SK-N-MC (cell line): ENCODE data around the gene UBE3C.
"Not testable (repeated sequence)": the region's sequence is repeated elsewhere in the genome, so short reads cannot be mapped to it uniquely, and the experiment has no call there.

Experiments
- DNase-seq: peaks from one replicate; pipeline ENCODE4 v3.0.0-alpha.2; 2011; ENCODE audit warnings: low read depth, low spot score
- H3K27ac ChIP-seq: fragments of 200-600 bp; sonication (generic); 2 replicates; pipeline ENCODE4 v1.5.1; 2016; ENCODE audit warnings: mixed run types
- H3K36me3 ChIP-seq: fragments of 200-600 bp; sonication (generic); 2 replicates; pipeline ENCODE4 v1.6.1; 2017; ENCODE audit warnings: antibody characterized with exemption, low read length, mixed read lengths; ENCODE audit not compliant: insufficient read depth
- H3K4me3 ChIP-seq: fragments of 200-600 bp; sonication (generic); 2 replicates; pipeline ENCODE4 v1.5.1; 2016
- H3K9ac ChIP-seq: fragments of 200-600 bp; sonication (generic); 2 replicates; pipeline ENCODE4 v1.8.0; 2017; ENCODE audit warnings: mixed run types, mixed read lengths; ENCODE audit not compliant: insufficient read length
- H3K9me3 ChIP-seq: fragments of 200-600 bp; sonication (generic); 2 replicates; pipeline ENCODE4 v1.6.1; 2017; ENCODE audit warnings: low read depth, mild to moderate bottlenecking, antibody characterized with exemption, low read length, moderate library complexity, mixed read lengths
- EZH2 ChIP-seq: fragments of 200-600 bp; sonication (generic); IDR thresholded peaks from one replicate; pipeline ENCODE4 v1.6.1; 2017; ENCODE audit warnings: antibody characterized with exemption
- FOXP2 ChIP-seq: optimal IDR thresholded peaks from 2 replicates; pipeline ENCODE3; 2011; ENCODE audit warnings: mild to moderate bottlenecking, moderate library complexity; ENCODE audit not compliant: insufficient read depth; ENCODE audit errors: extremely low read length, control extremely low read depth
- POLR2AphosphoS5 ChIP-seq: IDR thresholded peaks from 2 replicates; pipeline ENCODE4 v1.6.1; 2012; ENCODE audit warnings: mild to moderate bottlenecking, low read depth, low read length, borderline replicate concordance

Gene UBE3C

DNA sequence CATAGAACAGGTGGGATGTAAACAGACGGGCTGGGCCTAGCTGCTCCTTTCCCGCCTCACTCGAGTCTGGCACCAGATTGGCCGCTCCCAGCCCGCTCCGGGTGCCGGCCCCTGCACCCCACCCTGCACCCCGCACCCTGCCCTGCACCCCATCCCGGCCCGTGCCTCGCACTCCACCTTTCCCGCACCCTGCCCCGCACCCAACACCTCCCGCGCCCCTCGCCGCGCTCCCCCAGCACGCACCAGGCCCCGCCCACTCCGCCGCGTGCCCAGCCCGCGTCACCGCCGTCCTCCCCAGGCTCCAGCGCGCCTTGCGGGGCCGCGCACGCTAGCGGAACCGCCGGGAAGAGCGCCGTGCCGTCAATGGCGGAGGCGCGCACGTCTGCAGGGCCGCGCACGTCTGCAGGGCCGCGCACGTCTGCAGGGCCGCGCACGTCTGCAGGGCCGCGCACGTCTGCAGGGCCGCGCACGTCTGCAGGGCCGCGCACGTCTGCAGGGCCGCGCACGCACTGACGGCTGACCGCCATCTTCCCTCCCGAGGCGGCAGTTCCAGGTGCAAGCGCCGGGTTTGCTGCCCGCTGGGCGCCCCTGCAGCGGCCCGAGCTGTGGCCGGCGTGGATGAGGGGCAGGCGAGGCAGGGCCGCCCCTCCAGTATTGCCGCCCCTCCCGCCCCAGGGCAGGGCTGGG lies at the start of gene UBE3C:
Gene UBE3C (plus strand): TSS at position 503 of the 687 bp plus-strand sequence. CDS start 347 bp downstream, outside the sequence.
- Histone ChIP-seq H3K9me3 (no peaks in the 10 kb centered on the region), H3K27ac (peak within 1 kb of the TSS; percentile 93)
- TF ChIP-seq POLR2AphosphoS5 (peak; percentile 82), EZH2 (no peak), FOXP2 (no peak)

DNA sequence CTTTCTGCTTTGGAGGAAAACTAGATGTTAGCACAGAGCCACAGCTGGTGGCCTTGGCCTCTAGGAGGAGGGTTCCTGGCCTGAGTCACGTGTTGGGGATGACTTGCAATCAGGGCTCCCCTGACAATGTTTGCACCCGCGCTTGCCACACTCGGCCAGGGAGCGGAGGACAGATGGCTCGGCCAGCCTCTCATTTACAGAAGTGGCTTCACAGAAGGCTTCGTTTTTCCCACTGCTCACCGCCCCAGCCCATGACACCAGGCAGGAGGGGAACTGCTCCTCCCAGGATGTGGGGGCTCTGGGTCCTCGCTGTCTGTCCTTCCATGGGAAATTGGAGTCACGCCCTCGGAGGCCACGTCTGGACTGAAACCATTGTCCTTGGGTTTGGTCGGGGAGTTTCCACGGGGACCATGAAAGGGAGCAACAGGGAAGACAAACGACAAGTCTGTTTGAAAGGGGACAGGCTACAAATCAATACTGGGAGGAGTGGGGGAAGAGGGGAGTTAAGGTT lies 49.6 kb upstream of the UBE3C start:
- H3K36me3 ChIP-seq: no peaks in the 10 kb centered on the region
- no peak overlapping the region for H3K9ac ChIP-seq
- H3K27ac ChIP-seq: no peak overlapping the region
- no peak for DNase-seq
- no peaks in the 10 kb centered on the region for H3K9me3 ChIP-seq
- TF ChIP-seq EZH2 (no peak), FOXP2 (no peak), POLR2AphosphoS5 (no peak)
- no peak overlapping the region for H3K4me3 ChIP-seq

More for the DNA sequence above, at the start of gene UBE3C:
- H3K4me3 ChIP-seq: peak within 1 kb of the TSS; percentile 97
- H3K36me3 ChIP-seq: peaks cover 27% of the 10 kb centered on the region
- H3K9ac ChIP-seq: peak within 1 kb of the TSS; percentile 98
- DNase-seq: no peak

DNA sequence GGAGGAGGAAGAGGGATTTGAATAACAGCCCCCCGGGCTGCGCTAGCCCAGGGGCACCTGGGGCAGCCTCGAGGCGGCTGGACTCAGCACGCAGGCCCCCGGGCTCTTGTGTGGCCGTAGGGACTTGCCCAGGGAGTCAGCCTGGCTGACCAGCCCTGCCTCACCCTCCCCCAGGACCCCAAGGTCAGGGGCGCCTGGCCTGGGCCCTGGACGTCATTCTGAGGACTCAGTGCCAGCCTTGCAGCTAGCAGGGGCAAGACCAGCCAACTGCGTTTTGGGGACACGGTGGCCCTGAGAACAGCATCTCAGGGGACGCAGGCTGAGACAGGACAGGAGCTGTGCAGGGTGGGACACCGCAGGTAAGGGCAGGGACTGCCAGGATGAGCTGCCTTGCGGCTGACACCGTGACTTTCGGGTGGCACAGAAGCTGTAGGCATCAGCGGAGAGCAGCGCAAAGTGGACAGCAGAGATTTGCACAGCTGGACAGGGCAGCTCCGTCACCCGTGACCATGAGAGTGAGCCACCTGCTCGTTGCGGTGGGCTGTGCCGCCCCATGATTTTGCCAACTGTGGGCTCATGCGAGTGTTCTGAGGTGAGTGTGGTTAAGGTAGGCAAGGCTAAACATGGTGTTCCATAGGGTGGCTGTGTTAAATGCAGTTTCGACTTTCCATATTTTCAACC lies 48.1 kb upstream of the UBE3C start:
- Histone ChIP-seq H3K27ac (no peak overlapping the region), H3K36me3 (no peaks in the 10 kb centered on the region), H3K4me3 (no peak overlapping the region), H3K9ac (no peak overlapping the region), H3K9me3 (no peaks in the 10 kb centered on the region)
- TF ChIP-seq FOXP2: no peak
- TF ChIP-seq EZH2: no peak
- no peak for TF ChIP-seq POLR2AphosphoS5
- no peak for DNase-seq

DNA sequence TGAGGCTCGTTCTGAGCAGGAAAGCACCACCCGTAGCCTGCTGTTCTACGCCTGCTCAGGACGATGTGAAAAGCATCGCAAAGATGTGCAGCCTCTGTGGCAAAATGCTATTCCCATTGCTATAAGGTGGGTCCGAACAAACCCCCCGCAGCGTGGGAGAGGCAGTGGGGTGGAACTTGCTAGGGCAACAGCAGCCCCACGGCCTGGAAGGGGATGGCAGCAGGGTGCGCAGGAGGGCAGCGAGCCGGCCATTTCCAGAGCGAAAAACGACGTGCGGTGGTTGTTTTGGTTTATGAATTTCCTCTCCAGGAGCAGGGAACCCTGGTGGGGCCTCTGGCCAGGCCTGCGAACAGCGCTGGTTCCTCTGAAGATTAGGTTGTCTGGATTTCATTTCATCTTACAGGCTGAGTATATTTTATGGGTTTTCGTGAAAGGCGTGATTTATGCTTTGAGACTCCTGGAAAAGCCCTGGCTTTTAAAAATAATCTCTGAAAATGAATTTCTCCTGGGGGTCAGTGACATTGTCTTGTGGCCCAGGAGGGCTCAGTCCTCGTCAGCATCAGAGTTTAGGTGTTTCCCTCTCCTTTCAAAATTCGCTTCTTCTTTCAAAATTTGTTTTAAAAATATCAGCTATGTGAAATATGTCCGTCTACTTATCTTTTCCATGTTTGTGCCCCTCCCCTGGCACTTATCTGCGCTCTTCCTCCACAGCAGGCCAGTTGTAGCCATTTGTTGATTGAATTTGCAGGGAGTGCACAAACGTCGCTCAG lies 42.3 kb upstream of the UBE3C start:
- H3K9me3 ChIP-seq: no peaks in the 10 kb centered on the region
- no peaks in the 10 kb centered on the region for H3K36me3 ChIP-seq
- H3K27ac ChIP-seq: no peak overlapping the region
- TF ChIP-seq EZH2 (peak; percentile 52), POLR2AphosphoS5 (no peak)
- no peak overlapping the region for H3K9ac ChIP-seq
- DNase-seq: no peak
- H3K4me3 ChIP-seq: no peak overlapping the region

DNA sequence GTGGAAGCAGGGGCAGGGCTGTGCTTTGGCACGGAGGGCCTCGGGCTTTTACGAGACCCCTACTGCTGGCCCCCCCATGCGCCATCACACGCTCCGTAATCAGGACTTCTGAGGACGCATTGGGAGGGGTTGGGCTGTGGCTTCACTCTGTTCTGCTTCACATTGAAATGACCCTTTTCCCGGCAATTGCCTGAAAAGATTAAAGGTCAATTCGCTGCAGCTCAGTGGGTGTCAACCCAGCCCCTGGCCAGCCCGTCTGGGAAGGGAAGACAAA lies 41.7 kb upstream of the UBE3C start:
- no peak for TF ChIP-seq POLR2AphosphoS5
- no peak for TF ChIP-seq FOXP2
- no peak for TF ChIP-seq EZH2
- Histone ChIP-seq H3K9me3 (no peaks in the 10 kb centered on the region), H3K36me3 (no peaks in the 10 kb centered on the region), H3K4me3 (no peak overlapping the region), H3K27ac (no peak overlapping the region), H3K9ac (no peak overlapping the region)
- DNase-seq: no peak

DNA sequence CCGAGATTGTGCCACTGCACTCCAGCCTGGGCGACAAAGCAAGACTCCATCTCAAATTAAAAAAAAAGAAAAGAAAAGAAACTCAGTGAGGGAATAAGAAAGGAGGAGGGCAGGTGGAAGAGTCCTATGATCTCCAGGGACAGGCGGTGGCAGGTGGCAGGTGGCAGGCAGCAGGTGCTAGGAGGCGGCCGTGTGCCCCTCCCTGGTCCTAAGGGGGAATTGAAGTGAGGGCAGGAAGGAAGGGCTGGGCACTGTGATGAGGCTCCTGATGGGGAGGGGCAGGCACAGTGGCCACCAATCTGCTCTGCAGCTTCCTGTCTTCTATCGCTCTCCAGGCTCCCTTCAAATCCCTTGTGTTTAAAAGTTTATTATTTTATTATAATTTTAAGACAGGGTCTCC lies 41.2 kb upstream of the UBE3C start:
- no peak for DNase-seq
- H3K27ac ChIP-seq: no peak overlapping the region
- no peaks in the 10 kb centered on the region for H3K9me3 ChIP-seq
- H3K4me3 ChIP-seq: no peak overlapping the region
- H3K36me3 ChIP-seq: no peaks in the 10 kb centered on the region
- TF ChIP-seq POLR2AphosphoS5: no peak
- TF ChIP-seq FOXP2: no peak
- no peak for TF ChIP-seq EZH2
- H3K9ac ChIP-seq: no peak overlapping the region

DNA sequence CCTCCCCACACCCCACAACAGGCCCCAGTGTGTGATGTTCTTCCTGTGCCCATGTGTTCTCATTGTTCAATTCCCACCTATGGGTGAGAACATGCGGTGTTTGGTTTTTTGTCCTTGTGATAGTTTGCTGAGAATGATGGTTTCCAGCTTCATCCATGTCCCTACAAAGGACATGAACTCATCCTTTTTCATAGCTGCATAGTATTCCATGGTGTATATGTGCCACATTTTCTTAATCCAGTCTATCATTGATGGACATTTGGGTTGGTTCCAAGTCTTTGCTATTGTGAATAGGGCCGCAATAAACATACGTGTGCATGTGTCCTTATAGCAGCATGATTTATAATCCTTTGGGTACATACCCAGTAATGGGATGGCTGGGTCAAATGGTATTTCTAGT lies 38.7 kb upstream of the UBE3C start:
- not testable (repeated sequence) for DNase-seq, H3K27ac ChIP-seq, H3K9me3 ChIP-seq, H3K36me3 ChIP-seq, H3K9ac ChIP-seq, H3K4me3 ChIP-seq

DNA sequence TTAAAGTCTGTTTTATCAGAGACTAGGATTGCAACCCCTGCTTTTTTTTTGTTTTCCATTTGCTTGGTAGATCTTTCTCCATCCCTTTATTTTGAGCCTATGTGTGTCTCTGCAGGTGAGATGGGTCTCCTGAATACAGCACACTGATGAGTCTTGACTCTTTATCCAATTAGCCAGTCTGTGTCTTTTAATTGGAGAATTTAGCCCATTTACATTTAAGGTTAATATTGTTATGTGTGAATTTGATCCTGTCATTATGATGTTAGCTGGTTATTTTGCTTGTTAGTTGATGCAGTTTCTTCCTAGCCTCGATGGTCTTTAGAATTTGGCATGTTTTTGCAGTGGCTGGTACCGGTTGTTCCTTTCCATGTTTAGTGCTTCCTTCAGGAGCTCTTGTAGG lies 35.1 kb upstream of the UBE3C start:
- DNase-seq, H3K36me3 ChIP-seq, H3K27ac ChIP-seq: not testable (repeated sequence)

DNA sequence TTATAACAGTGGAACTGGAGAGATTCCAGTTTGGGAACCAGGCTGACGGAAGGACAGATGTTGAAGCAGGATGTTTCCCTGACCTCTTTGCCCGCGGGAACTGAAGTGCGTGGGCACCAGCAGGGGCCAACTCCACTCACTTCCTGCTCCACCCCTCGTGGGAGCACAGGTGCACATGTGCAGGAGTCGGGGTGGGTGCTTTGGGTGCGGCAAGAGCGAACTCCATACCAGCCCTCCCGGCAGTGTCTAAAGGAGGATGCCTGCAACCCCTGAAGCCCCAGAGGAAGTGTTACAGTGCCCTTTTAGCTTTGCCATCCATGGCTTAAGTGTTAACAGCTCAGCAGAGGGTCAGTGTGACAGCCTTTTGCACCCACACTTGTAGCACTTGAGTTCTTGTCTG lies 27.4 kb upstream of the UBE3C start:
- H3K27ac ChIP-seq: no peak overlapping the region
- no peak overlapping the region for H3K9ac ChIP-seq
- no peak for DNase-seq
- no peaks in the 10 kb centered on the region for H3K9me3 ChIP-seq
- TF ChIP-seq EZH2: no peak
- TF ChIP-seq POLR2AphosphoS5: no peak
- TF ChIP-seq FOXP2: no peak
- no peak overlapping the region for H3K4me3 ChIP-seq
- H3K36me3 ChIP-seq: no peaks in the 10 kb centered on the region

More for the DNA sequence above, 35.1 kb upstream of the UBE3C start:
- not testable (repeated sequence) for H3K9me3 ChIP-seq, H3K4me3 ChIP-seq, H3K9ac ChIP-seq
